Trophoblast cell (in vitro differentiated cells and primary cell): ENCODE data around the gene JUND.
A peak's percentile ranks its signal among the peaks of the same experiment; 100 is the strongest.

Source experiments
- DNase-seq, 2 donors: peaks; one replicate each; pipeline ENCODE4 v3.0.0-alpha.2; 2016
- H2AFZ ChIP-seq: 2 replicates; pipeline ENCODE4 v1.6.1; 2013; ENCODE audit warnings: low read length, moderate library complexity, mild to moderate bottlenecking; ENCODE audit not compliant: insufficient read depth, poor library complexity
- H2AK5ac ChIP-seq: 2 replicates; pipeline ENCODE4 v1.6.1; 2013; ENCODE audit warnings: mild to moderate bottlenecking, low read length
- H2BK120ac ChIP-seq: 2 replicates; pipeline ENCODE4 v1.6.1; 2013; ENCODE audit warnings: low read length, mild to moderate bottlenecking, moderate library complexity; ENCODE audit not compliant: insufficient read depth, poor library complexity
- H2BK12ac ChIP-seq: 2 replicates; pipeline ENCODE4 v1.6.1; 2013; ENCODE audit warnings: mild to moderate bottlenecking, low read length, moderate library complexity
- H2BK5ac ChIP-seq: 2 replicates; pipeline ENCODE4 v1.6.1; 2013; ENCODE audit warnings: low read length, low read depth, moderate library complexity, mild to moderate bottlenecking; ENCODE audit not compliant: poor library complexity
- H3K14ac ChIP-seq: 2 replicates; pipeline ENCODE4 v1.6.1; 2013; ENCODE audit warnings: mild to moderate bottlenecking, low read length
- H3K18ac ChIP-seq: 2 replicates; pipeline ENCODE4 v1.6.1; 2013; ENCODE audit warnings: mild to moderate bottlenecking, low read length
- H3K23ac ChIP-seq: 2 replicates; pipeline ENCODE4 v1.6.1; 2013; ENCODE audit warnings: low read length
- H3K27ac ChIP-seq: 2 replicates; pipeline ENCODE4 v1.5.1; 2013; ENCODE audit warnings: low read depth, mild to moderate bottlenecking, inconsistent platforms, low read length, moderate library complexity
- H3K27me3 ChIP-seq: 2 replicates; pipeline ENCODE4 v1.6.1; 2013; ENCODE audit warnings: inconsistent platforms, mild to moderate bottlenecking, low read length, moderate library complexity; ENCODE audit not compliant: insufficient read depth
- H3K36me3 ChIP-seq, 2 experiments: 1 replicate in 1 of 2; 2 replicates in 1 of 2; pipeline ENCODE4 v1.6.1; 2013; ENCODE audit warnings: low read length in 2 of 2, mild to moderate bottlenecking in 2 of 2, moderate library complexity in 1 of 2; ENCODE audit not compliant: insufficient read depth in 2 of 2, control insufficient read depth in 1 of 2
- H3K4ac ChIP-seq: 2 replicates; pipeline ENCODE4 v1.6.1; 2013; ENCODE audit warnings: low read depth, mild to moderate bottlenecking, low read length, moderate library complexity
- H3K4me1 ChIP-seq, 2 experiments: 1 replicate in 1 of 2; 2 replicates in 1 of 2; pipeline ENCODE4 v1.6.1; 2013; ENCODE audit warnings: low read length in 2 of 2, mild to moderate bottlenecking in 2 of 2, moderate library complexity in 1 of 2; ENCODE audit not compliant: insufficient read depth in 2 of 2, control insufficient read depth in 1 of 2
- H3K4me2 ChIP-seq: 2 replicates; pipeline ENCODE4 v1.6.1; 2013; ENCODE audit warnings: inconsistent platforms, mild to moderate bottlenecking, low read length, moderate library complexity
- H3K4me3 ChIP-seq: 2 replicates; pipeline ENCODE4 v1.5.1; 2013; ENCODE audit warnings: mild to moderate bottlenecking, low read depth, low read length, inconsistent platforms
- H3K79me1 ChIP-seq: one replicate; pipeline ENCODE4 v1.6.1; 2013; ENCODE audit warnings: low read length
- H3K79me2 ChIP-seq: 2 replicates; pipeline ENCODE4 v1.6.1; 2013; ENCODE audit warnings: low read length, mild to moderate bottlenecking; ENCODE audit not compliant: control insufficient read depth, insufficient read depth, poor library complexity
- H3K9ac ChIP-seq: 2 replicates; pipeline ENCODE4 v1.6.1; 2013; ENCODE audit warnings: mild to moderate bottlenecking, low read length
- H3K9me3 ChIP-seq: 2 replicates; pipeline ENCODE4 v1.6.1; 2013; ENCODE audit warnings: low read depth, mild to moderate bottlenecking, control low read depth, inconsistent platforms, low read length; ENCODE audit not compliant: insufficient read depth
- H4K12ac ChIP-seq: 2 replicates; pipeline ENCODE4 v1.6.1; 2013; ENCODE audit warnings: low read depth, mild to moderate bottlenecking, low read length, moderate library complexity
- H4K8ac ChIP-seq: 2 replicates; pipeline ENCODE4 v1.6.1; 2013; ENCODE audit warnings: low read depth, mild to moderate bottlenecking, low read length, moderate library complexity
- H4K91ac ChIP-seq: one replicate; pipeline ENCODE4 v1.6.1; 2013; ENCODE audit warnings: low read depth, mild to moderate bottlenecking, low read length, moderate library complexity
- WGBS: extraction: QIAGEN DNeasy Blood & Tissue Kit; methylation state at CpG from one replicate; pipeline ENCODE4 v1.1.7; 2013; ENCODE audit warnings: missing lambda C conversion rate; ENCODE audit not compliant: insufficient read length, insufficient coverage; ENCODE audit errors: extremely low coverage; 5-methylcytosine and 5-hydroxymethylcytosine counted together

JUND gene

DNA sequence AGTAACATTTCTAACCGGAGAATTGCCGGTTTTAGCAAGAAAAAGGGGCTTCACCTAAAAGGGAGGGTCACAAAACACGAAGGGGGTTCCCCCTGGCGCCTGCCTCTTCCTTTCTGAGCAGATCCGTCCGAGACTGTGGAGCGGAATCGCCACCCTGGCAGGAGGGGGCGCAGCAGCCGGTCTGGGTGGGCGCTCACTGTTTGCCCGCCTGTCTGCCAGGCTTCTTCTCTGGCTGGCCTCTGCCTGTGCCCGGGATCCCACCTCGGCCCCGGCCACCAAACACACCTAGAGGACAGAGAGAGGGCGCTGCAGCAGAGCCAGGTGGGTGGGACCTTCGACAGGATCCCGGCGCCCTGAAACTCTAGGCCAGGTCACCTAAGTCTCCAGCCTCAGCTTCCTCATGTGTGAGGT, 25.9 kb upstream of the JUND start:
- peaks cover 14 to 15% of the 10 kb centered on the region in 2 experiments for H3K4me1 ChIP-seq
- no peak for DNase-seq
- no peak overlapping the region for H2BK5ac ChIP-seq
- peaks cover 63 to 64% of the 10 kb centered on the region in 2 experiments for H3K36me3 ChIP-seq
- no peak overlapping the region for H4K91ac ChIP-seq
- WGBS: no CpG with 5 or more reads among the region's 19 CpGs
- H2AFZ ChIP-seq: no peak overlapping the region
- no peak overlapping the region for H3K4me2 ChIP-seq
- H3K18ac ChIP-seq: no peak overlapping the region
- H3K27ac ChIP-seq: no peak overlapping the region
- no peak overlapping the region for H2BK12ac ChIP-seq
- no peak overlapping the region for H2AK5ac ChIP-seq
- no peak overlapping the region for H3K4me3 ChIP-seq
- H4K8ac ChIP-seq: no peak overlapping the region
- no peak overlapping the region for H2BK120ac ChIP-seq
- H3K79me2 ChIP-seq: peaks cover 4% of the 10 kb centered on the region
- no peak overlapping the region for H3K4ac ChIP-seq
- H3K79me1 ChIP-seq: peaks cover 22% of the 10 kb centered on the region
- no peaks in the 10 kb centered on the region for H3K27me3 ChIP-seq
- no peak overlapping the region for H4K12ac ChIP-seq
- H3K23ac ChIP-seq: no peak overlapping the region
- no peak overlapping the region for H3K14ac ChIP-seq
- no peak overlapping the region for H3K9ac ChIP-seq
- H3K9me3 ChIP-seq: peaks cover 2% of the 10 kb centered on the region

DNA sequence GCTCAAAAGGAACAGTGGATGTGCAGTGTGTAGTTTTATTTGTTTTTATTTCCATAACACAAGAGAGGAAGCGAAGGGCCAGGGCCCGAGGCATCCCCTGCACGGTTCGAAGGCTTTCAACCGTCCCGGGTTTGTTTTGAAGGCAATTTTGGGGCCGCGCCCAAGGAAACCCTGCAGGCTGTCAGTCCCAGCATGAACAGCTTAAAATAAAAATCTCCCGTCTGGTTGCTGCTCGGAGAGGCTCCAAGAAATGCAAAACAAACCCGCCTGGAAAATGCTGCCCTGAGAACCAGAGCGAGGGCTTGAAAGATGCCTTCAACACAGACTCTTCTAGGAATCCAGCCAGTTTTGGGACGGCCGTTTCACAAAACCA, 25.5 kb upstream of the JUND start:
- no peaks in the 10 kb centered on the region for H3K27me3 ChIP-seq
- no peak overlapping the region for H2BK12ac ChIP-seq
- no peak overlapping the region for H3K18ac ChIP-seq
- H2AK5ac ChIP-seq: no peak overlapping the region
- H3K4me1 ChIP-seq: peaks cover 14 to 15% of the 10 kb centered on the region in 2 experiments
- no peak overlapping the region for H4K91ac ChIP-seq
- DNase-seq: no peak
- H4K12ac ChIP-seq: no peak overlapping the region
- H2AFZ ChIP-seq: no peak overlapping the region
- no peak overlapping the region for H3K4ac ChIP-seq
- H3K36me3 ChIP-seq: peaks cover 59 to 60% of the 10 kb centered on the region in 2 experiments
- peaks cover 4% of the 10 kb centered on the region for H3K79me2 ChIP-seq
- no peak overlapping the region for H2BK5ac ChIP-seq
- H2BK120ac ChIP-seq: no peak overlapping the region
- H3K14ac ChIP-seq: no peak overlapping the region
- H3K9me3 ChIP-seq: peaks cover 2% of the 10 kb centered on the region
- H3K4me3 ChIP-seq: no peak overlapping the region
- no CpG with 5 or more reads among the region's 14 CpGs for WGBS
- H3K4me2 ChIP-seq: no peak overlapping the region
- no peak overlapping the region for H4K8ac ChIP-seq
- H3K27ac ChIP-seq: no peak overlapping the region
- peaks cover 22% of the 10 kb centered on the region for H3K79me1 ChIP-seq
- H3K9ac ChIP-seq: no peak overlapping the region
- H3K23ac ChIP-seq: no peak overlapping the region

DNA sequence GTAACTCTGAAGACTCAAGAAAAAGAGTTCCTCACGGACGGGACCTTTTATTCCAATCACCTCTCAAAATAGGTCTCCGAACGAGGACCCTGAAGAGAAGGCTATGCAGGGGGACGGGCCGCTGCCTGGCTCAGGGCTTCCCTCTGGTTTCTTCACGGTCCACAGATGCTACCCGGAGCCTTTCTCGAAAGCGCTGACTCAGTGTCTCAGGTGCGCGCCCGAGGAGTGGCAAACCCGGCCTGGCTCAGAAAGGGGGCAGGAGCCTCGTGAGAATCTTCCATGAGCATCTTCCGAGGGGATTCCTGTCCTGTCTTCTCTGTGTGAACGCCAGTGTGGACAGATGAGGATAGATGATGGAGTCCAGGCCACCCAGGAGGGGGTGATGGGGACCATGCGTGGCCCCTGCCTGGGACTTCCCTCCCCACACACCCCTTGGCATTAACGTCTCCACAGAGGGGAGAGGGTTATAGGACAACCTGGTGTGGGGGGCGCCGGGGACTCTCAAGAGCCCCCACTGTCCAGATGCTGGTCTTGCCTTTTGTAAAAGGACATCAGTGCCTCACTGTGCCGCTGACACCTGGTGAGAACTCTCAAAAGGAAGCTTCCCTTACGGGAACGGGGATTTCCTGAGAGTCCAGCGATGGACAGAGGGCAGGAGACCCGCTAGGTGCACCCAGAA, 24.9 kb upstream of the JUND start:
- no peak overlapping the region for H3K4me2 ChIP-seq
- no peak overlapping the region for H2BK12ac ChIP-seq
- no peak overlapping the region for H2AFZ ChIP-seq
- H3K4me1 ChIP-seq: peaks cover 16 to 19% of the 10 kb centered on the region in 2 experiments
- H3K9ac ChIP-seq: no peak overlapping the region
- no peak overlapping the region for H4K91ac ChIP-seq
- peaks cover 54 to 55% of the 10 kb centered on the region in 2 experiments for H3K36me3 ChIP-seq
- WGBS: no CpG with 5 or more reads among the region's 26 CpGs
- DNase-seq: no peak
- no peak overlapping the region for H3K18ac ChIP-seq
- H3K14ac ChIP-seq: no peak overlapping the region
- H2BK5ac ChIP-seq: no peak overlapping the region
- H4K12ac ChIP-seq: no peak overlapping the region
- H2BK120ac ChIP-seq: no peak overlapping the region
- no peak overlapping the region for H3K23ac ChIP-seq
- peaks cover 2% of the 10 kb centered on the region for H3K9me3 ChIP-seq
- H3K27me3 ChIP-seq: no peaks in the 10 kb centered on the region
- H3K27ac ChIP-seq: no peak overlapping the region
- H2AK5ac ChIP-seq: no peak overlapping the region
- H3K4me3 ChIP-seq: no peak overlapping the region
- H4K8ac ChIP-seq: no peak overlapping the region
- H3K79me2 ChIP-seq: peaks cover 4% of the 10 kb centered on the region
- peaks cover 25% of the 10 kb centered on the region for H3K79me1 ChIP-seq
- no peak overlapping the region for H3K4ac ChIP-seq

DNA sequence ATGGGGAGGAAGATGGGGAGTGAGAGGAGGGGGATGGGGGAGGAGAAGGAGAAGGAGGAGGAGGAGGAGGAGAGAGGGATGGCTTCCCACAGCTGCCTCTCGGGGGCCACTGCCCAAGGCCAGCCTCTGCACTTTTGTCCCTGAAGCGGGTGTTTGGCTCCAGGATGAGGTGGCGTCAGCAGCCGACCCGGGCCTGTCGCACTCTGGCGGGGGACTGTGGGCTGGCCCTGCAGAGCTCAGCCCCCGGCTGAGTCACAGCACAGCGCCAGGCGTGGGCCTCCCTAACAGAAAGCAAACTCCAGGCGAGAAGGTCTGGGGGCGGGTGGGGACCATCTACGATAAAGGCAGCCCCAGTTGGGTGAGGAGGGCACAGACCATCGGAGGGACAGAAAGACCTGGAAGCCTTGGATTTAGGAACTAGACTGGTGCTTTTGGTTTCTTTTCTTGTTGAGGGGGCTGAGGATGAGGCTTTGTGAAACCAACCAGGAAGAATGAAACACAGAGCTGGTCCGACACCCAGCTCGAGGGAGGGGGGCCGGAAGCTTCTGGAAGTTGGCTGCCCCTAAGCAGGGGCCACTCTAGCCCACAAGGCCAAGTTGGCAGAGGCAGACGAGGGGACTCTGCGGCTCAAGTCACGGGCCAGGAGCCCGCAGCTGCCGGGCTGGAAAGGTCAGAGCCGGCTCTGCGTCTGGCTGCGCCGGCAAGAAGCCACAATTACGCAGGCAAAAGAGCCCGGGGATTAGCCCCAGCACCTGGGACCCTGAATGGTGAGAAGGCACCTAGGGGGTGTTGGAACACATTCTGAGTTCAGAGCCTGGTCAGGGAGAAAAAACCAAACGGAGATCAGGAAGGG, 23.3 kb upstream of the JUND start:
- DNase-seq: peak; percentile 83 to 86
- peak overlapping the region; percentile 92 for H4K8ac ChIP-seq
- H2AFZ ChIP-seq: peak overlapping the region; percentile 4
- peak overlapping the region; percentile 75 for H4K12ac ChIP-seq
- H3K4ac ChIP-seq: peak overlapping the region; percentile 87
- peak overlapping the region; percentile 93 for H2BK5ac ChIP-seq
- peak overlapping the region; percentile 52 for H3K4me2 ChIP-seq
- H3K27ac ChIP-seq: peak overlapping the region; percentile 95
- H3K9ac ChIP-seq: peak overlapping the region; percentile 49
- peaks cover 29% of the 10 kb centered on the region for H3K79me1 ChIP-seq
- peaks cover 4% of the 10 kb centered on the region for H3K79me2 ChIP-seq
- peak overlapping the region; percentile 94 for H4K91ac ChIP-seq
- H2AK5ac ChIP-seq: peak overlapping the region; percentile 89
- H3K4me3 ChIP-seq: no peak overlapping the region
- WGBS: no CpG with 5 or more reads among the region's 29 CpGs
- peak overlapping the region; percentile 81 for H3K14ac ChIP-seq
- H3K18ac ChIP-seq: peak overlapping the region; percentile 94
- peaks cover 2% of the 10 kb centered on the region for H3K9me3 ChIP-seq
- no peak overlapping the region for H3K23ac ChIP-seq
- peak overlapping the region; percentile 52 for H2BK12ac ChIP-seq
- H3K27me3 ChIP-seq: no peaks in the 10 kb centered on the region
- peak overlapping the region; percentile 98 for H2BK120ac ChIP-seq
- peaks cover 38 to 39% of the 10 kb centered on the region in 2 experiments for H3K36me3 ChIP-seq
- peaks cover 23 to 25% of the 10 kb centered on the region in 2 experiments for H3K4me1 ChIP-seq
